Ishikawa (cell line): ENCODE data around the gene FGGY.

Experiments used
- CEBPB ChIP-seq: IDR thresholded peaks from 2 replicates; pipeline ENCODE4 v1.6.1; 2012
- CREB1 ChIP-seq: IDR thresholded peaks from 2 replicates; pipeline ENCODE4 v1.6.1; 2012; ENCODE audit warnings: low read depth
- EGR1 ChIP-seq: IDR thresholded peaks from 2 replicates; pipeline ENCODE4 v1.6.1; 2012
- EP300 ChIP-seq: IDR thresholded peaks from 2 replicates; pipeline ENCODE4 v1.6.1; 2012; ENCODE audit warnings: borderline replicate concordance
- FOXM1 ChIP-seq: IDR thresholded peaks from 2 replicates; pipeline ENCODE4 v1.6.1; 2012; ENCODE audit warnings: low read depth, borderline replicate concordance
- NFIC ChIP-seq: IDR thresholded peaks from 2 replicates; pipeline ENCODE4 v1.6.1; 2012
- RAD21 ChIP-seq: IDR thresholded peaks from 2 replicates; pipeline ENCODE4 v1.6.1; 2012; ENCODE audit warnings: low read depth
- REST ChIP-seq: IDR thresholded peaks from 2 replicates; pipeline ENCODE4 v1.6.1; 2012; ENCODE audit warnings: low read depth, mild to moderate bottlenecking
- TAF1 ChIP-seq: IDR thresholded peaks from 2 replicates; pipeline ENCODE4 v1.6.1; 2012; ENCODE audit warnings: low read depth, mild to moderate bottlenecking
- TCF12 ChIP-seq: IDR thresholded peaks from 2 replicates; pipeline ENCODE4 v1.6.1; 2012; ENCODE audit warnings: low read depth
- TEAD4 ChIP-seq: IDR thresholded peaks from 2 replicates; pipeline ENCODE4 v1.6.1; 2012
- USF1 ChIP-seq: IDR thresholded peaks from 2 replicates; pipeline ENCODE4 v1.6.1; 2012
- YY1 ChIP-seq: IDR thresholded peaks from 2 replicates; pipeline ENCODE4 v1.6.1; 2012; ENCODE audit warnings: low read depth
- TF ChIP-seq, protein P1 (sequence below): IDR thresholded peaks from 2 replicates; pipeline ENCODE4 v1.6.1; 2012

The FGGY gene

GRCh38 chr1:59504276-59504675 is 207.4 kb downstream of the FGGY start:
- no peak for TF ChIP-seq CREB1
- no peak for TF ChIP-seq TAF1

GRCh38 chr1:59505596-59506028 is 208.7 kb downstream of the FGGY start:
- TF ChIP-seq, protein P1, sequence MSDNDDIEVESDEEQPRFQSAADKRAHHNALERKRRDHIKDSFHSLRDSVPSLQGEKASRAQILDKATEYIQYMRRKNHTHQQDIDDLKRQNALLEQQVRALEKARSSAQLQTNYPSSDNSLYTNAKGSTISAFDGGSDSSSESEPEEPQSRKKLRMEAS, result no peak
- TF ChIP-seq RAD21 (no peak), FOXM1 (no peak), CREB1 (no peak), REST (no peak), CEBPB (no peak), EP300 (no peak)

- TF ChIP-seq EP300 (no peak), CEBPB (no peak), CREB1 (no peak), TEAD4 (no peak)
Measured at GRCh38 chr1:59506952-59507351, 210.1 kb downstream of the FGGY start.

GRCh38 chr1:59509341-59509875 is 212.5 kb downstream of the FGGY start:
- TF ChIP-seq FOXM1 (no peak), REST (no peak), EGR1 (no peak)
- TF ChIP-seq, protein P1, result no peak

- TF ChIP-seq NFIC, result no peak
- no peak for TF ChIP-seq TEAD4
- TF ChIP-seq CEBPB, result no peak
- no peak for TF ChIP-seq EP300
- no peak for TF ChIP-seq YY1
- TF ChIP-seq EGR1, result no peak
- TF ChIP-seq TAF1, result no peak
- TF ChIP-seq RAD21, result no peak
- TF ChIP-seq USF1, result no peak
- TF ChIP-seq, protein P1, result no peak
- no peak for TF ChIP-seq CREB1
- no peak for TF ChIP-seq REST
- TF ChIP-seq TCF12, result no peak
- no peak for TF ChIP-seq FOXM1
Measured at GRCh38 chr1:59510249-59510648, 213.4 kb downstream of the FGGY start.
